Measurements from ENCODE around the gene PRORP. TPM values are rescaled to one million over a fixed set of nuclear protein-coding genes. Genes with fewer than 3 reads are reported as not detected.

PRORP gene
- total RNA-seq, 3 donors from 2014 or later: 12.0 to 41.6 (median 25.2) TPM

GRCh38 chr14:35123388-35123703 lies 994 bp downstream of the PRORP start:
- TF ChIP-seq POLR2A (IDR thresholded peaks at IDR 0.05) (no peak), CTCF (IDR thresholded peaks at IDR 0.05) (no peak), POLR2AphosphoS5 (IDR thresholded peaks at IDR 0.05) (no peak)
- DNase-seq (ENCODE audit: low spot score in 2 of 2): no peak
- H3K27ac ChIP-seq: peak overlapping the region; percentile 96 to 99
- intact Hi-C loops (cut with DNase I; ENCODE audit: low total_unique reads): no loop called here
- peak overlapping the region; percentile 55 to 82 (median 79) for H3K4me3 ChIP-seq
- no peaks in the 10 kb centered on the region for H3K36me3 ChIP-seq
- no peaks in the 10 kb centered on the region for H3K9me3 ChIP-seq
- peaks cover 0 to 8% of the 10 kb centered on the region in 2 donors for H3K4me1 ChIP-seq
- no peaks in the 10 kb centered on the region for H3K27me3 ChIP-seq

GRCh38 chr14:35124127-35124526 lies 1.8 kb downstream of the PRORP start:
- intact Hi-C loops (cut with DNase I; ENCODE audit: low total_unique reads): no loop called here

GRCh38 chr14:35133542-35134328 lies 11.4 kb downstream of the PRORP start:
- no peak overlapping the region for H3K27ac ChIP-seq
- intact Hi-C loops (cut with DNase I; ENCODE audit: low total_unique reads): loop anchor here (2.0 kb wide), 1 partner anchor 35 kb away; no protein-coding TSS in a partner anchor
- H3K4me1 ChIP-seq: no peaks in the 10 kb centered on the region
- H3K27me3 ChIP-seq: no peaks in the 10 kb centered on the region
- DNase-seq (ENCODE audit: low spot score in 2 of 2): no peak
- no peaks in the 10 kb centered on the region for H3K9me3 ChIP-seq
- H3K4me3 ChIP-seq: no peak overlapping the region
- H3K36me3 ChIP-seq: no peaks in the 10 kb centered on the region
- TF ChIP-seq POLR2A (IDR thresholded peaks at IDR 0.05) (no peak), CTCF (IDR thresholded peaks at IDR 0.05) (no peak), POLR2AphosphoS5 (IDR thresholded peaks at IDR 0.05) (no peak)

More at GRCh38 chr14:35124127-35124526, 1.8 kb downstream of the PRORP start:
- peaks cover 0 to 8% of the 10 kb centered on the region in 2 donors for H3K4me1 ChIP-seq
- no peaks in the 10 kb centered on the region for H3K9me3 ChIP-seq
- H3K27me3 ChIP-seq: no peaks in the 10 kb centered on the region
- DNase-seq (ENCODE audit: low spot score in 2 of 2): no peak
- no peaks in the 10 kb centered on the region for H3K36me3 ChIP-seq
- H3K4me3 ChIP-seq: no peak overlapping the region
- no peak for TF ChIP-seq CTCF (IDR thresholded peaks at IDR 0.05)
- TF ChIP-seq POLR2AphosphoS5 (IDR thresholded peaks at IDR 0.05): no peak
- TF ChIP-seq POLR2A (IDR thresholded peaks at IDR 0.05): no peak
- peak overlapping the region in 1 of 2 donors; percentile 99 for H3K27ac ChIP-seq

GRCh38 chr14:35134329-35135123 lies 12.2 kb downstream of the PRORP start:
- no peaks in the 10 kb centered on the region for H3K27me3 ChIP-seq
- no peak overlapping the region for H3K27ac ChIP-seq
- TF ChIP-seq POLR2AphosphoS5 (IDR thresholded peaks at IDR 0.05) (no peak), CTCF (IDR thresholded peaks at IDR 0.05) (no peak), POLR2A (IDR thresholded peaks at IDR 0.05) (no peak)
- intact Hi-C loops (cut with DNase I; ENCODE audit: low total_unique reads): no loop called here
- H3K4me3 ChIP-seq: no peak overlapping the region
- no peak for DNase-seq (ENCODE audit: low spot score in 2 of 2)
- no peaks in the 10 kb centered on the region for H3K36me3 ChIP-seq
- no peaks in the 10 kb centered on the region for H3K4me1 ChIP-seq
- H3K9me3 ChIP-seq: no peaks in the 10 kb centered on the region

- no peaks in the 10 kb centered on the region for H3K4me1 ChIP-seq
- TF ChIP-seq CTCF (IDR thresholded peaks at IDR 0.05) (no peak), POLR2A (IDR thresholded peaks at IDR 0.05) (no peak)
- no peaks in the 10 kb centered on the region for H3K9me3 ChIP-seq
- no peak overlapping the region for H3K27ac ChIP-seq
- intact Hi-C loops (cut with DNase I; ENCODE audit: low total_unique reads): no loop called here
- DNase-seq (ENCODE audit: low spot score in 2 of 2): no peak
- no peak overlapping the region for H3K4me3 ChIP-seq
- no peaks in the 10 kb centered on the region for H3K27me3 ChIP-seq
- no peaks in the 10 kb centered on the region for H3K36me3 ChIP-seq
These were observed 16.2 kb downstream of the PRORP start for GRCh38 chr14:35138585-35138984.

Measured in breast epithelium (tissue), 4 donors.